Measurements from ENCODE around the gene HNRNPLL.

GRCh38 chr2:38631976-38632375, 29.2 kb upstream of the HNRNPLL start:
- TF ChIP-seq CTCF (IDR thresholded peaks at IDR 0.05 in 4 of 5, conservative IDR thresholded peaks at IDR 0.05 in 1 of 5) = no peak
- no peak for TF ChIP-seq POLR2A (IDR thresholded peaks at IDR 0.05)
